Measurements from ENCODE around the gene SOS1.

SOS1 gene

GRCh38 chr2:39022642-39023235, 98.1 kb downstream of the SOS1 start:
- DNase-seq, result no peak

DNA sequence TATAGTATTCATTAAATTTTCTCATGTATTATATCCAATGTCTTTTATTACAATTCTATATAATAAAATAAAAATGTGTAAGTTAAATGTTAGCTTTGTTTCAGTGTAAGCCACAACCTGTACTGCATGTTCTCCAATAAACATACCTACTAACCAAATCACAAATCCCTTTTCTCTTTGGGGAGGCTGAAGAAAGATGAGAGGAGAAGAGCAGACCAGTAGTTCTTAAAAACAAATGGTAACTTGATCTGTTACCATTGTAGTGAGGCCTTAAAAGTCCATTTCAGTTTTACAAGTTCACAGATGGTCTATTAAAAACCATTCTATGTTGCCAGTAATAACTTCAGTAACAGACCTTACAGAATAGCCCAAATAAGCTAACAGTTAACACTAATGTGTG, 100.5 kb downstream of the SOS1 start:
- no peak for DNase-seq

DNA sequence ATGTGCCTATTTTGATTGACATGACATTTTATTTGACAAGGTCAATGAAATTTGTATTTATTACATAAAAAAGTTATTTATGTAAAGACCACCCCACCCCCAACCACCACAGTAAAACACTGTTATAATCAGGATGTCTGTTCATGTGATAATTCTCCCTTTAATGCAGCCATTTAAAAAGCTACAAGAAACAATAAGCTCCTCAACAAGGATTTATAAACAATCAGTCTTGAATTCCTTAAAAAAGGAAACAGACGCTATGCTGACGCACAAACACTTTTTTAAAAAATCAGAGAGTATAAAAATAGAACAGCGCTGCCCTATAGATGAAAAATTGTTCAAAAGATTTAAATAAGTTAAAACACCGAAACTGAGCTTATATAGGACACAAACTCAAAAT, 102.2 kb downstream of the SOS1 start:
- no peak for DNase-seq

GRCh38 chr2:39017334-39017733, 103.5 kb downstream of the SOS1 start:
- DNase-seq, result no peak

DNA sequence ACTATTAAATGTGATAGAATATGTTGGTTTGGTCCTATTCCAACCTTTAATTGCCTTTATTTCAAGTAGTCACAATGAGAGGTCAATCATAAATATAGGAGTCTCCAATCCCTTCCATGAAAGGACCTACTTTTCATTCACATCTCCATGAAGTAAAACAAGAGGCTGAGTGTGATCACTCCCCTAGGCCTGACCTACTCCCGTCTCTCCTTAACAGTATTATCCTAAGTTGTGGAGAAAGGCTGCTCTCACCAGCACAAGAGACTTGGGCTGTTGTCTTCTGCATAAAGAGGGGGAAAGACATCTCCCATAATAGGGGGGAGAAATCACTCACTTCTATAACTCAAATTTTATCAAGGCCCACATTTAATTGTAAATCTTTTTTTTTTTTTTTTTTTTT, 105.4 kb downstream of the SOS1 start:
- DNase-seq, result no peak

GRCh38 chr2:39013871-39014270, 107.0 kb downstream of the SOS1 start:
- no peak for DNase-seq

- DNase-seq, result peak; percentile 17
Measured at GRCh38 chr2:39008665-39009064, 112.2 kb downstream of the SOS1 start.

DNA sequence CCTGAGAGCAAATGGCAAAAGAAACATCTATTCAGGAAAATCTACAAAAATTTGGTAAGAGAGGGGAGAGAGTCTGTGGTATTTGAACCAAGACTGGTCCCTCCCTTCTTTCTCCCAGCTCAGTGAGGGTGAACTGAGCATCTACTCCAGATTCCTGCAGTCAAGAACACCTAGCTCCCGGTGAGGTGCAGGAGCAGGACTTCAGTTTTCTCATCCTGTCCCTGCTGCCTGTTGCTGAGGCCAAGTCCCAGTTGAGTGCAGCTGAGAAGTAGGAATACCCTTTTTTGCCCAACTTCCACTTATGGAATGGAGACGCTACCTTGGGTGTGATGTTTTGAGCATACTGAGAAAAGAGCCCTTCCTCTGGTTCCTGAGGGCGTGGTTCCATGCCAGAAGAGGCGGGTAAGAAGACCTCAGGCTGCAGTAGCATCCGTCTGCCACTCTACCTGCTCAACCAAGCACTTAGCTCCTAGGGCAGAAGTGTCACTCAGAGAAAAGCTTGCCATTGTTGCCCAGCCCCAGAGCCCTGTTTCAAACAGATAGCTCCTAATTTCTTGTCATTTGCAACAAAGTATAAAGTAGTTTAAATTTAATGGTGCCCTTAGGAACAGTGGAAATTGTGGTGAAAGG, 112.9 kb downstream of the SOS1 start:
- DNase-seq, result no peak

DNA sequence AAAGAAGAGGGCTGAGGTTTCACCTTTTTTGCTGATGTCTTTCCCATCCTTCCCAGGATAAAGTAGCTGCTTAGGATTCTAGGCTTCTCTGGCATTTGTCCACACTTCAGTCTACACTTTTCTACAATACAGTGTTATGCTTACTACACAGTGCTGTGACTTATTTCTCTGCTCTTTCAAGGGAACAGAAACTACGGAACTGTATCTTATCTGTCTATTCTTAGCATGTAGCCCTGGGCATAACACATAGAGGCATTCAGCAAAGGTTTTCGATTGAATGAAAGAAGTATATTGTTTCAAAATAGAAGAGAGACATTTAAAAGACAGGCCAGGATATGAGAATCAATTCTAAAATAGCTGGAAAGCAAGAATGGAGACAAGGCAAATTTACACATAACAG, 120.3 kb downstream of the SOS1 start:
- DNase-seq, result no peak

DNA sequence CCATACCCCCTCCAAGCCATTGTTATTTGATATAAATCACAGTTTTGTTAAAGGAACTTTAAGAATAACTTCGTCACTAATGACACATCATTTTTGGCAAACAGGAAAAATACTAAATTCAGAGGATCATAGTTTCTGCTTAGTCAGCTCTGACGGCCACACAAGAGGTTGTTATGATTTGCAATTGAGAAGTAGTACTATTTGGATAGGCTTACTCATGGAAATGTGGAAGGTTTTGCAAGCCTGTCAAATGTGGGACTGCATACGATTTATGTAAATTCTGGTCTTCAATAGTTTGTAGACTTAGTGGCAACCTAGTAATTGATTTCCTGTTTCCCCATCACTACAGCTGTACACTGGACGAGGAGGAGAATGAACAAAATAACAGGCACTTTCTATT, 123.1 kb downstream of the SOS1 start:
- DNase-seq, result peak; percentile 92

GRCh38 chr2:38991899-38992298, 129.0 kb downstream of the SOS1 start:
- no peak for DNase-seq

DNA sequence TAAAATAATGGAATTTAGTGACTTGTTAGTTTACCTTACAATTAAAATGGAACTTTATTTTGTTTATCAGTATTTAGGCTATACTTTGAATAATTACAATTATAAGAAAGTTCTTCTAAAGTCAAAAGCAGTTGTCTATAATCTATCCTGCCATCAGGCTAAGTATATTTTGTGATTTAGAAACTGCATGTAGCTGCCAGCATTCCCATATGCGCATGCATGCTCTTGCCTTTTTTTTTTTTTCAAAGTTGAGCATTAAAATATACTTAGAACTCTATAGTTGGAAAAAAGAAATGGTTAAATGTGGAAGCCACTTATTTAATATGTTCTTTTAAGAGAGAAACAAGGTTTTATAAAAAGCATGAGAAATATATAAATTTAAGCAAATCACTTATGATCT, 132.1 kb downstream of the SOS1 start:
- DNase-seq, result no peak

DNA sequence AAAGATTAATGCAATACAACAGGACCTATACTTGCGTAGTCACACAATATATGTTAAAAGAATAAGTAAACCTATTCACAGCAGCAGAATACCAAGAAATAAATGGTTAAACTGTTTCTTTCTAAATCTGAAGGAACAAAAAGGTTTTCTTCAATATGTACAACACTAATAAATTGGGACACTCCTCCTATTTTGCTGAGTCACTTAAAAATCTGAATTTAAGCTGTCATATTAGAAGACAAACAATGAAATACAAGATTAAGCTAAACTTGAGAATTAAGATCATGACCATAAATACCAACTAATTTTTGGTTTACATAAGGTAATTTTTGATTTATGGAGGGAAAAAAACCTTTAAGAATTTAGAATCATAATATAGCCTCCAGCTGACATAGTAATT, 138.4 kb downstream of the SOS1 start:
- no peak for DNase-seq

GRCh38 chr2:38981670-38982357, 139.0 kb downstream of the SOS1 start:
- no peak for DNase-seq

DNA sequence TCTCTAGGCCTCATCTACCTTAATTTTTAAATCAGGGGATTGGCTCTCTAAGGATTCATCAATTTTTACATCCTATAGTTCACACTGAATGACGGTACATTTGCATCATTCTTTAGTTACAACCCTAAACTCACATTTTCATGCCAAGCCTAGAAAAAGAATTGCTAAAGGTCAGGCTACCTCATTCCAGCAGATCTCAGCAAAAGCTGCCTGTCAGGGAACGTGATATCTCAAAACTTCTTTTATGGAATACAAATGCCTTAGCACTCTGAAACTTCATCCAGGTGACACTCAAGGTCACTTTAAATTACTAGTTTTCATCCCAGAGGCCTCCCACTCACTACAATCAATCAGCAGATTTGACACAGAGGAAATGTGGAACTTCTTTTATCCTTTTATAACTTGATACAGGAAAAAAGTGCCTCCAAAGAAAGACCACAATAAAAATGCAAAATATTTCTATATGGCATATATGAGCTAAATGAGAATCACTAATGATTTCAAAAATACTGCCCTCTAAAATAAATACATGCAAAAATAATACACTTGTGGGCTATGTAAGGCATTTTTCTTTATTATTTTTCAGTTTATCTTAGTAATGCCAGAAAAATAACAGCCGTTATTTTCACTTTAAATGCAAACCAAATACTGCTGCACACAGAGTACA, 139.7 kb downstream of the SOS1 start:
- no peak for DNase-seq

DNA sequence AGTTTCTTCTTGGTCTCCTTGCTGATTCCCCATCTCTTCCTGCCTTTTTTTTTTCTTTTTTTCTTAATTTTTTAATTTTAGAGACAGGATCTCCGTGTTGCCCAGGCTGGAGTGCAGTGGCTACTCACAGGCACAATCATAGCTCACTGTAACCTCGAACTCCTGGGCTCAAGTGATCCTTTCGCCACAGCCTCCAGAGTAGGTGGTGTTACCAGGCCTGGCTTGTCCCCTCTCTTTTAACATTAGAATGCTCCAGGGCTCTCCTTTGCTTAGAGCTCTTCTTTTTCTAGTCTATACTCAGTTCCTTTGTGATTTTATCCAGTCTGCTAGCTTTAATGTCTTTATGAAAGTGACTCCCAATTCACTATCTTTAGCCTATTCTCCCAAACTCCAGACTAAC, 141.9 kb downstream of the SOS1 start:
- no peak for DNase-seq

GRCh38 chr2:38978296-38978903, 142.5 kb downstream of the SOS1 start:
- DNase-seq, result no peak

- DNase-seq, result no peak
Measured at GRCh38 chr2:38977047-38977446, 143.8 kb downstream of the SOS1 start.

- no peak for DNase-seq
Measured at GRCh38 chr2:38975042-38975441, 145.8 kb downstream of the SOS1 start.

DNA sequence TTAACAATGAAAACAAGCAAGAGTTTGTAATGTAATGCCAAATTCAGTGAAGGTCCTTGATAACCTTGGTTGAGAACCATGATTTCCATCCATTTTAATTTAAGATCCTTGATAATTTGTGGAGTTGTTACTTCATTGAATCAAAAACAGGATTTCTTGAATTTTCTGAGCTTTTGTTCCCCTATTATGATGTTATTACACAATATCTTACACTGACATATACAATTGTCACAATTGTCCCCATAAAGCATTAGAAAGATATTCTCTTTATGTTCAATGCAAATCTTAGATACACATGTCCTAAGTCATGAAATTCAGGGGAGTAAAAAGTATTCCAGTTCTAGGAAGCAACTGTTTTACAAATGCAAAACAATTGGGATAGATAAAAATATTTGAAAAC, 147.6 kb downstream of the SOS1 start:
- DNase-seq, result no peak

DNA sequence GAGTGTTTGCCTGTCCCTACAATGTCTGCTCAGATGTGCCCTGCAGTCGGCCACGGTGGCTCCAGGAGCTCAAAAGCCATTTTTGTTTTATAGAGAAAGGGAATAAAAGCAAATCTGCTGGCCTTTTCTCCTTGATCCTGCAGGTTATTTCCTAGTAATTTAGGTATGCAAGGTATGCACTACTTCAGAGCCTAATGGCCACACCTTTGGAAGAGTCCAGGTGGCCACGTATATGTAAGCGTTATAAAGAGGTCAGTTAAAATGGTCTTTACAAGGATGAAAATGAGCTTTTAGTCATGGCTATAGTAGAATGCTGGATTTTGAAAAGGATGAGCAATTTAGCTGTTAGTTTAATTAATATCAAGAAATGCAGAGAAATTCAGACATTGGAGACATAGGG, 149.5 kb downstream of the SOS1 start:
- no peak for DNase-seq

- no peak for DNase-seq
Measured at GRCh38 chr2:38968021-38968420, 152.8 kb downstream of the SOS1 start.

- DNase-seq, result no peak
Measured at GRCh38 chr2:38966678-38967077, 154.2 kb downstream of the SOS1 start.
